Measurements from ENCODE around the gene SENP6.

DNA sequence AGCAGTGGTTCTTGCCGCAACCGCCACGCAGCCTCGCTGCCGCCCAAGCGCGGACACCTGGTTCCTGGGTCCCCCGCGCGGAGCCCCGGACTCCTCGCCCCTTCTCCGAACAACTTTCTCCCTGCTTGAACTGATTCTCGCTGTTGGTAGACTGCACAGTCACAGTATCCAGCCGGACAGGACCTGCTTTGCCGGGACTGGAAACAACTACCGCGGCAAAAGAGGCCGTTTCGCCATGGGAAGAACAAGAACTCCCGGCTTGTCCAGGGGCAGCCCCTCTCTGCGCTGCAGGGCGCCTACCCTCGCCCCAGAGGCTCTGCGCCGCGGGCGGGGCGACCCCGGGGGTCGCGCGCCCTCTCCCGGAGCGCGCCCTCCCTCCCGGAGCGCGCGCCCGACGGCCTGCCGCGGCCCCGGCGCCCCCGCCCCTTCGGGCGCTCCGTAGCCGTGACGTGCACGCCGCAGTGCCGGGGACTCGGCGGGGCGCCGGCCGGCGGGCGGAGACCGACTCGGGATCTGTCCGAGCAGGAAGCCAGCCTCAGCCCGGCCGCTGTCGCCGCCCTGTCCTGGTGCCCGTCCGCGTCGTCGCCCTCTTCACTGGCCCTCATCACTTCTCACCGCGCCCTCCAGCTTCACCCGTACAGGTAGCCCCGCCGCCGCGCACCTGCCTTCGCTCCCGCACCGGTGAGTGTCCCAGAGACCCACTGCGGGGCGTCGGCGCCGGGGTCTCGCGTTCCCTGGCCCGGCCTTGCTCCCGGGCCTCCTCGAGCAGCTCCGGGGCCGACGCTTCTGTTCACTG is 147.3 kb downstream of the SENP6 start, which contains the start of gene MYO6:
- TF ChIP-seq, protein P1, sequence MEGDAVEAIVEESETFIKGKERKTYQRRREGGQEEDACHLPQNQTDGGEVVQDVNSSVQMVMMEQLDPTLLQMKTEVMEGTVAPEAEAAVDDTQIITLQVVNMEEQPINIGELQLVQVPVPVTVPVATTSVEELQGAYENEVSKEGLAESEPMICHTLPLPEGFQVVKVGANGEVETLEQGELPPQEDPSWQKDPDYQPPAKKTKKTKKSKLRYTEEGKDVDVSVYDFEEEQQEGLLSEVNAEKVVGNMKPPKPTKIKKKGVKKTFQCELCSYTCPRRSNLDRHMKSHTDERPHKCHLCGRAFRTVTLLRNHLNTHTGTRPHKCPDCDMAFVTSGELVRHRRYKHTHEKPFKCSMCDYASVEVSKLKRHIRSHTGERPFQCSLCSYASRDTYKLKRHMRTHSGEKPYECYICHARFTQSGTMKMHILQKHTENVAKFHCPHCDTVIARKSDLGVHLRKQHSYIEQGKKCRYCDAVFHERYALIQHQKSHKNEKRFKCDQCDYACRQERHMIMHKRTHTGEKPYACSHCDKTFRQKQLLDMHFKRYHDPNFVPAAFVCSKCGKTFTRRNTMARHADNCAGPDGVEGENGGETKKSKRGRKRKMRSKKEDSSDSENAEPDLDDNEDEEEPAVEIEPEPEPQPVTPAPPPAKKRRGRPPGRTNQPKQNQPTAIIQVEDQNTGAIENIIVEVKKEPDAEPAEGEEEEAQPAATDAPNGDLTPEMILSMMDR (IDR thresholded peaks at IDR 0.05) = no peak
- TF ChIP-seq EZH2 (IDR thresholded peaks at IDR 0.05) (no peak), EZH2phosphoT487 (IDR thresholded peaks at IDR 0.05) (no peak)
